ENCODE data around the gene KCNQ1. TPM values are rescaled to one million over a fixed set of nuclear protein-coding genes. Genes with fewer than 3 reads are reported as not detected.

KCNQ1 gene
- total RNA-seq, 1 experiment from 2014 or later, result 10.7 TPM

DNA sequence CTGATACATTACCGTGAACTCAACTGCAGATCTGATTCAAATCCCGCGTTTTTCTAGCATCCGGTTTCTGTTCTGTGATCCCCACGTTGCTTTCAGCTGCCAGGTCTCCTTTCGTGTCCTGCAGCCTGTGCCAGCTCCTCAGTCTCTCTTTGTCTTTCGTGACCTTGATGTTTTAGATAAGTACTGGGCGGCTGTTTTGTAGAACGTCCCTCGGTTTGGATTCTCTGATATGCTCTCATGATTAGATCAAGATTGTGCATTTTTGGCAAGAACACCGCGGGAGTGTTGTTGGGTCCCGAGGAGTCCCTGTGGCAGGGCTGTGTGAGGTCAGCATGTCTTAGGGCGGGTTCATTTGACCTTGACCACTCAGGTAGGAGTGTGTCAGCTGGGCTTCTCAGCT lies 38.6 kb downstream of the KCNQ1 start:
- ChIA-PET CTCF (no interaction called here), POLR2A (no interaction called here), RAD21 (ENCODE audit: low non-redundant PET in 1 of 2, low total read pairs in 2 of 2, uncharacterized antibody in 2 of 2, unreplicated experiment in 2 of 2) (no interaction called here)
- Histone ChIP-seq H3K9me3 (ENCODE audit: control insufficient read depth in 1 of 2, insufficient read depth in 1 of 2, low read depth in 1 of 2, low read length in 2 of 2) (peaks cover 16 to 24% of the 10 kb centered on the region in 2 experiments; a peak in 3 of 4 replicates), H3K4me1 (ENCODE audit: control insufficient read depth in 1 of 2, insufficient read depth in 2 of 2, low read length in 2 of 2) (no peaks in the 10 kb centered on the region), H3K79me2 (ENCODE audit: insufficient read depth, low read length) (no peaks in the 10 kb centered on the region), H3K4me3 (replicated peaks in 1 of 2; ENCODE audit: low read depth in 1 of 2, low read length in 2 of 2) (no peak overlapping the region), H3K9ac (ENCODE audit: low read length) (no peak overlapping the region), H3K4me2 (ENCODE audit: low read length) (no peak overlapping the region), H2AFZ (ENCODE audit: low read depth, low read length, poor library complexity, severe bottlenecking) (no peak overlapping the region), H3K27ac (ENCODE audit: low read depth, low read length) (no peak overlapping the region), H3K36me3 (ENCODE audit: control insufficient read depth in 1 of 2, insufficient read depth in 2 of 2, low read length in 2 of 2) (no peaks in the 10 kb centered on the region), H4K20me1 (ENCODE audit: insufficient read depth) (no peaks in the 10 kb centered on the region), H3K27me3 (ENCODE audit: insufficient read depth, low read length) (no peaks in the 10 kb centered on the region), H3K9me2 (ENCODE audit: insufficient read depth) (no peaks in the 10 kb centered on the region)
- no TSS peak for BruUV-seq (replicated peaks)
- no peak for TF ChIP-seq CEBPB (IDR thresholded peaks at IDR 0.05; ENCODE audit: low read depth)
- no peak for TF ChIP-seq YY1 (IDR thresholded peaks at IDR 0.05; ENCODE audit: extremely low read depth, insufficient replicate concordance, low read depth, low read length)
- DNase-seq (ENCODE audit: low read depth, low spot score) (no peak), ATAC-seq (no peak)
- intact Hi-C loops (cut with micrococcal nuclease), result no loop called here

DNA sequence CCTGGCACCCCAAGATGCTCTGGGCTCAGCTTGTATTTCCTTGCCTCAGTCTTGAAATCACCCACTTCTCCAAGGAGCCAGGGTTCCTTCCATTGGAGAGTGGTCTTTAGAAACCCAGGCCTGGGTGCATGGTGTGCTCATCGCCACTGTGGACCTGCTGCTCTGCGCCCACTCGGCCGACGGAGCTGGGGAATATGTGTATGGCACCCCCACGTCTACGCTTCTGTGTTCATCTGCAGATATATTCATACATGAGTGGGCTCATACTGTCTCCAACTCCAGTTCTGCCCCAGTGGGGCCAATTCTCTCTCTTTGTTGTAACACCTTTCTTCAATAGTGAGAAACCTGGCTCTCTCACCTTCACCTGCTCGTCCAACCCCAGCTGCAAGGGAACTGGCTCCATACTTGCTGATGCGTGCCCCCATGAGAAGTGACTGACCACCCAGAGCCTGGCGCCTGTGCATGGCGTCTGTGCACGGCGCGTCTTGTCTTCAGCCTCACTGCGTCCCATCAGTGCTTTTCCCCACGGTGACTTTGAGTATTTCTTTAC lies 39.8 kb downstream of the KCNQ1 start:
- RAD21 ChIA-PET (ENCODE audit: low non-redundant PET in 1 of 2, low total read pairs in 2 of 2, uncharacterized antibody in 2 of 2, unreplicated experiment in 2 of 2), result no interaction called here
- DNase-seq (ENCODE audit: low read depth, low spot score) (no peak), ATAC-seq (no peak)
- H3K9ac ChIP-seq (ENCODE audit: low read length), result no peak overlapping the region
- BruUV-seq (replicated peaks), result no TSS peak
- H3K9me2 ChIP-seq (ENCODE audit: insufficient read depth), result no peaks in the 10 kb centered on the region
- H3K4me1 ChIP-seq (ENCODE audit: control insufficient read depth in 1 of 2, insufficient read depth in 2 of 2, low read length in 2 of 2), result no peaks in the 10 kb centered on the region
- H3K36me3 ChIP-seq (ENCODE audit: control insufficient read depth in 1 of 2, insufficient read depth in 2 of 2, low read length in 2 of 2), result no peaks in the 10 kb centered on the region
- CTCF ChIA-PET, result no interaction called here
- no peaks in the 10 kb centered on the region for H4K20me1 ChIP-seq (ENCODE audit: insufficient read depth)
- intact Hi-C loops (cut with micrococcal nuclease), result no loop called here
- POLR2A ChIA-PET, result no interaction called here
- no peak overlapping the region for H2AFZ ChIP-seq (ENCODE audit: low read depth, low read length, poor library complexity, severe bottlenecking)
- H3K79me2 ChIP-seq (ENCODE audit: insufficient read depth, low read length), result no peaks in the 10 kb centered on the region
- H3K9me3 ChIP-seq (ENCODE audit: control insufficient read depth in 1 of 2, insufficient read depth in 1 of 2, low read depth in 1 of 2, low read length in 2 of 2), result peaks cover 12 to 20% of the 10 kb centered on the region in 2 experiments; a peak in 3 of 4 replicates
- H3K27ac ChIP-seq (ENCODE audit: low read depth, low read length), result no peak overlapping the region
- no peak overlapping the region for H3K4me3 ChIP-seq (replicated peaks in 1 of 2; ENCODE audit: low read depth in 1 of 2, low read length in 2 of 2)
- TF ChIP-seq EZH2phosphoT487 (IDR thresholded peaks at IDR 0.05; ENCODE audit: borderline replicate concordance) (no peak), POLR2AphosphoS5 (IDR thresholded peaks at IDR 0.05; ENCODE audit: low read depth, low read length) (no peak), TCF7L2 (IDR thresholded peaks at IDR 0.05; ENCODE audit: borderline replicate concordance, extremely low read depth, insufficient read depth, insufficient read length) (no peak)
- TF ChIP-seq, protein P1, sequence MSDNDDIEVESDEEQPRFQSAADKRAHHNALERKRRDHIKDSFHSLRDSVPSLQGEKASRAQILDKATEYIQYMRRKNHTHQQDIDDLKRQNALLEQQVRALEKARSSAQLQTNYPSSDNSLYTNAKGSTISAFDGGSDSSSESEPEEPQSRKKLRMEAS (IDR thresholded peaks at IDR 0.05), result no peak
- TF ChIP-seq, protein P2, sequence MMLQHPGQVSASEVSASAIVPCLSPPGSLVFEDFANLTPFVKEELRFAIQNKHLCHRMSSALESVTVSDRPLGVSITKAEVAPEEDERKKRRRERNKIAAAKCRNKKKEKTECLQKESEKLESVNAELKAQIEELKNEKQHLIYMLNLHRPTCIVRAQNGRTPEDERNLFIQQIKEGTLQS (IDR thresholded peaks at IDR 0.05), result no peak
- no peaks in the 10 kb centered on the region for H3K27me3 ChIP-seq (ENCODE audit: insufficient read depth, low read length)
- no peak overlapping the region for H3K4me2 ChIP-seq (ENCODE audit: low read length)
